GM18505 (cell line): ENCODE data around the gene TNFRSF11A.
A peak's percentile ranks its signal among the peaks of the same experiment; 100 is the strongest.

ENCODE experiments used
- ATAC-seq: cut with Tn5 transposase; IDR thresholded peaks from one replicate; pipeline ENCODE4 v1.9.1; 2021; ENCODE audit not compliant: unreplicated experiment
- POLR2A ChIP-seq: IDR thresholded peaks from 4 replicates; pipeline ENCODE4 v1.6.1; 2011; ENCODE audit warnings: borderline replicate concordance; ENCODE audit not compliant: insufficient read depth, insufficient read length; ENCODE audit errors: extremely low read depth

Gene TNFRSF11A

GRCh38 chr18:62324917-62325805 lies at the start of gene TNFRSF11A:
Gene TNFRSF11A, plus strand, starts transcription at chr18:62325310. Its CDS starts 43 bp downstream, at chr18:62325353.
- TF ChIP-seq POLR2A, result no peak
- ATAC-seq, result peak; percentile 77

GRCh38 chr18:62277045-62277444 lies 48.1 kb upstream of the TNFRSF11A start:
- no peak for TF ChIP-seq POLR2A
- no peak for ATAC-seq

- no peak for TF ChIP-seq POLR2A
- no peak for ATAC-seq
Measured at GRCh38 chr18:62279561-62279960, 45.5 kb upstream of the TNFRSF11A start.

- no peak for TF ChIP-seq POLR2A
- no peak for ATAC-seq
Measured at GRCh38 chr18:62280058-62280457, 45.1 kb upstream of the TNFRSF11A start.

- ATAC-seq, result no peak
- no peak for TF ChIP-seq POLR2A
Measured at GRCh38 chr18:62280786-62281185, 44.3 kb upstream of the TNFRSF11A start.

- no peak for TF ChIP-seq POLR2A
- no peak for ATAC-seq
Measured at GRCh38 chr18:62281684-62282083, 43.4 kb upstream of the TNFRSF11A start.

- no peak for ATAC-seq
- no peak for TF ChIP-seq POLR2A
Measured at GRCh38 chr18:62282188-62282629, 42.9 kb upstream of the TNFRSF11A start.

- TF ChIP-seq POLR2A, result no peak
- ATAC-seq, result no peak
Measured at GRCh38 chr18:62284637-62285036, 40.5 kb upstream of the TNFRSF11A start.

GRCh38 chr18:62285281-62285680 lies 39.8 kb upstream of the TNFRSF11A start:
- TF ChIP-seq POLR2A, result no peak
- no peak for ATAC-seq

- no peak for TF ChIP-seq POLR2A
- peak; percentile 41 for ATAC-seq
Measured at GRCh38 chr18:62287781-62288664, 37.1 kb upstream of the TNFRSF11A start.

GRCh38 chr18:62288665-62289008 lies 36.5 kb upstream of the TNFRSF11A start:
- ATAC-seq, result peak; percentile 70
- no peak for TF ChIP-seq POLR2A

- ATAC-seq, result peak; percentile 66
- TF ChIP-seq POLR2A, result no peak
Measured at GRCh38 chr18:62289047-62289446, 36.1 kb upstream of the TNFRSF11A start.

GRCh38 chr18:62294073-62294472 lies 31.0 kb upstream of the TNFRSF11A start:
- ATAC-seq, result no peak
- no peak for TF ChIP-seq POLR2A

- TF ChIP-seq POLR2A, result no peak
- ATAC-seq, result no peak
Measured at GRCh38 chr18:62300359-62300963, 24.6 kb upstream of the TNFRSF11A start.

GRCh38 chr18:62301322-62301721 lies 23.8 kb upstream of the TNFRSF11A start:
- no peak for ATAC-seq
- TF ChIP-seq POLR2A, result no peak
